ENCODE measurements around the gene CHMP4B.

- no peak for TF ChIP-seq GATA2 (IDR thresholded peaks at IDR 0.05; ENCODE audit: low read depth, low read length)
- TF ChIP-seq GATA3 (IDR thresholded peaks at IDR 0.05; ENCODE audit: low read depth, low read length) = no peak
These were observed 41.7 kb downstream of the CHMP4B start for GRCh38 chr20:33852626-33853506.
